Right forelimb (tissue), 1 donor: ENCODE data around the gene TNFSF13B.
"Not testable (repeated sequence)": the region's sequence is repeated elsewhere in the genome, so short reads cannot be mapped to it uniquely, and the experiment has no call there.

ENCODE experiments used
- DNase-seq: peaks from one replicate; pipeline ENCODE4 v3.0.0-alpha.2; 2018

Gene TNFSF13B, protein sequence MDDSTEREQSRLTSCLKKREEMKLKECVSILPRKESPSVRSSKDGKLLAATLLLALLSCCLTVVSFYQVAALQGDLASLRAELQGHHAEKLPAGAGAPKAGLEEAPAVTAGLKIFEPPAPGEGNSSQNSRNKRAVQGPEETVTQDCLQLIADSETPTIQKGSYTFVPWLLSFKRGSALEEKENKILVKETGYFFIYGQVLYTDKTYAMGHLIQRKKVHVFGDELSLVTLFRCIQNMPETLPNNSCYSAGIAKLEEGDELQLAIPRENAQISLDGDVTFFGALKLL

GRCh38 chr13:108269601-108270328 lies at the start of gene TNFSF13B:
Gene TNFSF13B (plus strand): TSS chr13:108269718. CDS start chr13:108269896, 178 bp downstream.
- DNase-seq: peak; percentile 60

DNA sequence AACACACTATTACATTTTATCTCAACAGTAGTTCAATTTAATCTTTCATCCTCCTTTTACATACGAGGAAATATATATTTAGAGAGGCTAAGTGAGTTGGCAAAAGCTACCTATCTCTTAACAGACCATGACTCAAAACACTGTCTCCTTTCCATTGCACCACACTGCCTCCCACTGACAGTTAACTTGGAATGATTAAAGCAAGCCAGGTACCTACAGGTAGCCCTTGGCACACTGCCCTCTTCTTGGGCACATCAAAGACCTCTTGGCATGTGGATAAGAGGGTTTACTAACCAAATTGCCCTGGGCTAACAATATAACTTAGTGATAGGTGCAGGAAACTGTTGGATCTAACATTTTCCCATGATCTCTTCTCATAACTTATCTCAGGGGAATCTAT lies 49.5 kb upstream of the TNFSF13B start:
- DNase-seq: no peak

GRCh38 chr13:108223687-108224503 lies 45.6 kb upstream of the TNFSF13B start:
- no peak for DNase-seq

DNA sequence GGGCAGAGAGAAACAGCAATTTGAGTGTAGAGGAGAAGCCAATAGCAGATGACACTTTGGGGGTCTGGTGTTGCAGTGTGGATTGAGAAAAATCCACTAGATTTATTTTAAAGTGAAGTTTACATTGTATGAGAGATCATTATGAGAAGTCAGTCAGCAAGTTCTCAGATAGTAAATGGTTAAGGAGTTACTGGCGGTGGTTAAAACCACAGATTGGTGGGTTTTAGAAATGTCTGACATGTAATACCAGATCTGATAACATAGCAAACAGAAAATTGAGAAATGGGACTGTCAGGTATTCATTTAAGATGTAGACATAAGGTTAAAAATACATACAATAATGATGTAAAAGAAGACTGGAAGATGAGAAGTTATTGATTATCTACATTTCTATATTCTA lies 44.1 kb upstream of the TNFSF13B start:
- DNase-seq: no peak

- DNase-seq: no peak
Observed at GRCh38 chr13:108226184-108226583, 43.3 kb upstream of the TNFSF13B start.

DNA sequence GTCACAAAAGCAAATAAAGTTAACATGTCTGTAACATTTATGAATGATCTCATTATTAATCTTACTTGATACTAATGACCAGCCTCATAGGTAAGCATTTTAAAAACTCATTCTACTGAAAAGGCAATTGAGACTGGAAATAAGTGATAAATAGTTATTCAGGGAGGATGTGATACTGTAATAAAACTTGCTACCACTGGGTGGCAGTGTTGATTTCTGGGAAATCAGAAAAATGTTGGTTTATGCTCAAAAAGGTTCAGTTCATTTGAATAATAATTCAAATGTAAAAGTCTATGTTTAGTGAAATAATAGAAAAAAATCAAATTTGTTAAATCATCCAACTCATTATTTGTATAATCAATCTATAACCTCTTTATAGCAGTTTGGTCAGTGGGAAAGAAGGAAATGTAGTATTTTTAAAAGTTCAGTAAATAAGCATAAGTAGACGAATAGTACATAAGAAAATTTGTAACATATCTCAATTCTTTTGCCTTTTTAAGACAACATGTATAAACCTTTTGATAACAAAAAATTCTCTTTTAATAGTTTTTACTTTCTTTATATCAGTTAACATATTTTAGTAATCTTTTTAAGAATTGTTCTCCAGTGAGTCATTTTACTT lies 41.8 kb upstream of the TNFSF13B start:
- no peak for DNase-seq

GRCh38 chr13:108230377-108230776 lies 39.1 kb upstream of the TNFSF13B start:
- no peak for DNase-seq

- no peak for DNase-seq
Observed at GRCh38 chr13:108249150-108249549, 20.4 kb upstream of the TNFSF13B start.

DNA sequence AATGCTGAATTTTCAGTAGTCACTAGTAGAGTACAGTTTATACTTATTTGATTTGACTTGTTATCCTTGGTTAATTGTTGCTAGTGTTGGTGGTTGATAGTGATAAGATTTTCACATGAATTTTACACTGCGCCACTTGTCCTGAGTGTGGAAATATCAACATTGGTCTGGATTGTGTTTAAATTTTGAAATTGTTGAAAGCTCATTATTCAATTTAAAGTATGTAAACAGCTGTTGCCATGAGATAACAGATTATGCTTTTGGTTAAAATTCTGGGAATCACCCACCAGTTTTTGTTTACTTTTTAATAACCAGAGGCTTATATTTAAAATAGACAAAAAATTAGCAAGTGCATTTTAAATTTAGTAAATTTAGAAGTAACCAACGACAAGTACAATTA lies 12.3 kb upstream of the TNFSF13B start:
- DNase-seq: no peak

- DNase-seq: no peak
Observed at GRCh38 chr13:108263621-108264355, 5.7 kb upstream of the TNFSF13B start.

GRCh38 chr13:108266321-108266990 lies 3.1 kb upstream of the TNFSF13B start:
- no peak for DNase-seq

- no peak for DNase-seq
Observed at GRCh38 chr13:108267347-108267746, 2.2 kb upstream of the TNFSF13B start.

DNA sequence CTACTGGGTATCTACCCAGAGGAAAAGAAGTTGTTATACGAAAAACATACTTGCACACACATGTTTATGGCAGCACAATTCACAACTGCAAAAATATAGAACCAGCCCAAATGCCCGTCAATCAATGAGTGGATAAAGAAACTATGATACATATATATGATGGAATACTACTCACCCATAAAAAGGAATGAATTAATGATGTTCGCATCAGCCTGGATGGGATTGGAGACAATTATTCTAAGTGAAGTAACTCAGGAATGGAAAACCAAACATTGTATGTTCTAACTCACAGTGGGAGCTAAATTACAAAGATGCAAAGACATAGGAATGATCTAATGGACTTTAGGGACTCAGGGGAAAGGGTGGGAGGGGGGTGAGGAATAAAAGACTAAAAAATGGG lies 1.7 kb upstream of the TNFSF13B start:
- DNase-seq: not testable (repeated sequence)

DNA sequence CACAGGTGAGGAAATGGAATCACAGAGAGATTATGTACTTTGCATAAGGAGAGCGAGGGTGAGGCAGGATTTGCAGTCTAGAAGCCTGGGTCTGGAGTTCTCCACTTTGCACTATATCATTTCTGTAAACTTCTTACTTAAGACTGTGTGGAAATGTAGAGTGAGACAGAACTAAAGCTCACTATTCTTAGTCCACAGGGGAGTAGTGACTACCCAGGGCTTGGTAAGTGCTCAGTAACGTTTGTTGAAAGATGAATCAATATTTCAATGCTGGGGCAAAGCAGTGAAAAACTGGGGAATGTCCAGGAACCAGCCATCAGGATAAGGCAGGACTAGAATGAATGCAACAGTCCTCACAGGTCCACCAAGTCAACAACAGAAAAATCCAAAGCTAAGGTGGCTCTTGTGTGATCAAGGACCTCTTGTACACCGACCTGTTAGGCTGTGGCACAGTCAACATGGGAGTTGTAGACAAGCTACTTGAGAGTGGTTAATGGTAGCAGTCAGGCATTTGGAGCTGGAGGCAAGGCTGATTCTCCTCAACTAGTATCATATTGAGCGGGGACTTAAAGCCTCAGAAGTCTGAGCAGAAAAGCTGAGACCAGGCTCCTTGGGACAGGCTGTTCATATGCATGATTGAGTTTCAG lies 929 bp upstream of the TNFSF13B start:
- DNase-seq: no peak

DNA sequence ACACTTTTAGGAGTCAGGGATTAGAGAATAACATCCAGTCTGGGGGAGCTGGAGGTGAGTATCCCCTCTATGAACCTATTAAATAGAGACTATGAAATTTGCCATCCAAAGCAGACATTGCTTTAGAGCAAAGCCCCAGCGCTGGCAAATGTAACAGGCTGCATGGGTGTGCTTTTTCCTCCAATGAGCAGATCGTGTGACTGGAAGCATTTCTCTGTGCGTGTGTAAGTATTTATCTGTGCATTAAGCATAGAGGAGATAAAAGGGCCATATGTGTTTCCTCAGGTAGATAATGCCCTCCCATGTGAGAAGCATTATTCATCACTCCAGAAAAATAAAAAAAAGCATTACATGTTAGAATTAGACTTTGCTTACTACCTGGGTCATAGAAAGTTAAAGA lies 924 bp downstream of the TNFSF13B start:
- DNase-seq: no peak

GRCh38 chr13:108272333-108272732 lies 2.8 kb downstream of the TNFSF13B start:
- no peak for DNase-seq

- DNase-seq: no peak
Observed at GRCh38 chr13:108273429-108274118, 4.1 kb downstream of the TNFSF13B start.

DNA sequence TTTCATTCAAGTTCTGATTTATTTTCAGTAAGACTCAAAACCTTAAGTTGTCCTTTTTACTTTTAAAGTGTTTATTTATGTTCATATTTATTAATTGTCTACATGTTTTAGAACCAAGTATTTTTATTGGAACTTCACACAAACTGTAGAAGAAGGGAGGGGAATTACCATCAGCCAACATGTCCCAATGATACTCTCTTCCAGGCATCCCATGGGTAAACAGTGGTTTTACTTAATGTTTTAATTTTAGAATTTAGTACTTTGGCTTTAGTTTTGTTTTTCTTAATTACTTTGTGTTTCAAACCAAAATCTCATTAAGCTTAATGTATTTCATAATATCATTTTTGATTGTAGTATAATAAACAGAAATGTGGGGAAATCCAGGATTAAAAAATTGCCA lies 5.2 kb downstream of the TNFSF13B start:
- no peak for DNase-seq

DNA sequence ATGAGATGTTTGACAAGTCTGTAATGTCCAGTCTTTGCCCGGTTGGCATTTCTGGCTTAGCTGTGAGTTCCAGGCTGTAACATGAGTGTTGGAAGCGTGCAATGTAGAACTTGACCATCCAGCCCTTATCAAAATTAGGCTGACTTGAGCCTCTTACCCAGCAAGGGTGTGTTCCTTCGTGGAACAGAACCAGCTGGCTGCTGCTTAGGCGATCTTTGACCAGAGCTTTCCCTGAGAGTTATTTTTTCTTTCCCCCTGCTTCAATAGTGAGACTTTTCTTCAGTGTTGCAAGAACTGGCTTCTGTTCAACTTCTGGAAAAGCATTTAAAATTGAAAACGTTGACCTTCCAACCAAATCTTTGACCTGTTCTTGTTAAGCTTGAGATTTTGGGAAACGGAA lies 6.5 kb downstream of the TNFSF13B start:
- DNase-seq: no peak

DNA sequence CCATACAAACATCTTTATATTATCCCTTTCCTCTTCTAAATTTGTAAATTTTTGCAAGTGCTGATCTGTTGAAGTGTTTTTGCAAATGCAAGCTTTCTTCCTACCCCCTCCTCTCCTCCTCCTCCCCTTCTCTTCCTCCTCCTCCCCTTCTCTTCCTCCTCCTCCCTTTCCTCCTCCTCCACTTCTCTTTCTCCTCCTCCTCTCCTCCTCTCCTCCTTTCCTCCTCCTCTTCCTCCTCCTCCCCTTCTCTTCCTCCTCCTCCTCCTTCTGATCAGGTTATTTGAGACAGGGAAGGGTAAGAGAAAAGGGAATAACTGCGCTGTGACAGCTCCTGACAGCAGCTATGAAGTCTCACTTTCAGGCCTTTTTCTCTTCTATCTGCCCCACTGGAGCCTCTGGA lies 8.9 kb downstream of the TNFSF13B start:
- no peak for DNase-seq

- DNase-seq: no peak
Observed at GRCh38 chr13:108281901-108282300, 12.4 kb downstream of the TNFSF13B start.
